ENCODE results near the gene NOL4L.
"Not testable (repeated sequence)": the region's sequence is repeated elsewhere in the genome, so short reads cannot be mapped to it uniquely, and the experiment has no call there.

Gene NOL4L

GRCh38 chr20:32465901-32466675 lies 119.0 kb downstream of the NOL4L start:
- DNase-seq = not testable (repeated sequence)

GRCh38 chr20:32465092-32465900 lies 119.8 kb downstream of the NOL4L start:
- no peak for DNase-seq

- no peak for DNase-seq
These were observed 120.6 kb downstream of the NOL4L start for GRCh38 chr20:32464401-32465091.

- no peak for DNase-seq
These were observed 121.3 kb downstream of the NOL4L start for GRCh38 chr20:32463642-32464400.

GRCh38 chr20:32462900-32463641 lies 122.1 kb downstream of the NOL4L start:
- DNase-seq = no peak

- no peak for DNase-seq
These were observed 123.1 kb downstream of the NOL4L start for GRCh38 chr20:32461836-32462600.

- DNase-seq = no peak
These were observed 124.3 kb downstream of the NOL4L start for GRCh38 chr20:32460683-32461320.

GRCh38 chr20:32460231-32460630 lies 124.9 kb downstream of the NOL4L start:
- no peak for DNase-seq

- no peak for DNase-seq
These were observed 126.3 kb downstream of the NOL4L start for GRCh38 chr20:32458837-32459220.

GRCh38 chr20:32458061-32458836 lies 126.9 kb downstream of the NOL4L start:
- DNase-seq = no peak

GRCh38 chr20:32457479-32457986 lies 127.6 kb downstream of the NOL4L start:
- no peak for DNase-seq

- DNase-seq = peak; percentile 11
These were observed 128.2 kb downstream of the NOL4L start for GRCh38 chr20:32456869-32457478.

- no peak for DNase-seq
These were observed 129.0 kb downstream of the NOL4L start for GRCh38 chr20:32455901-32456701.

- DNase-seq = no peak
These were observed 129.8 kb downstream of the NOL4L start for GRCh38 chr20:32455171-32455900.

GRCh38 chr20:32454164-32455145 lies 130.7 kb downstream of the NOL4L start:
- DNase-seq = no peak

GRCh38 chr20:32453467-32454163 lies 131.5 kb downstream of the NOL4L start:
- no peak for DNase-seq

Measured in activated CD4-positive, alpha-beta T cell treated with anti-CD3 and anti-CD28 coated beads, Interleukin-2, amount 50 U/mL, for 1 hour (primary cell).